H1 (cell line): ENCODE measurements around the gene COQ2. TPM values are rescaled to one million over a fixed set of nuclear protein-coding genes. Genes with fewer than 3 reads are reported as not detected.

Experiments
- ASH2L ChIP-seq: fragments of 200-600, 300-600 bp; sonication (generic); IDR thresholded peaks from one replicate; pipeline ENCODE4 v1.7.1; 2017; ENCODE audit warnings: low read length
- polyA plus RNA-seq, 7 experiments: library from polyadenylated mRNA; depleted of rRNA in 3 of 7; stranded (reverse) in 5 of 7; unstranded in 2 of 7; fragments of >200 nt in 5 of 7; fragments of 200-250 nt in 2 of 7; gene quantifications; 1 replicate in 5 of 7; 2 replicates in 1 of 7; 4 replicates in 1 of 7; pipeline versions ENCODE4 v1.2.1 to v1.2.3, GENCODE V29; 2011 to 2013; ENCODE audit warnings: missing spikeins in 2 of 7, mixed read lengths in 2 of 7
- total RNA-seq: library from RNA; stranded (reverse); fragmentation: NEBNext Ultra II Directional; extraction: Animal tissue kit (Norgen Biotek cat#: 25700); gene quantifications from 2 replicates; pipeline ENCODE4 v1.2.1, GENCODE V29; 2021

COQ2 gene
- total and polyA plus RNA-seq, 2 of the 8 experiments (the other 6 are each of a cell fraction or from before 2014, with no cell fraction given) = 21.5 to 22.9 TPM

DNA sequence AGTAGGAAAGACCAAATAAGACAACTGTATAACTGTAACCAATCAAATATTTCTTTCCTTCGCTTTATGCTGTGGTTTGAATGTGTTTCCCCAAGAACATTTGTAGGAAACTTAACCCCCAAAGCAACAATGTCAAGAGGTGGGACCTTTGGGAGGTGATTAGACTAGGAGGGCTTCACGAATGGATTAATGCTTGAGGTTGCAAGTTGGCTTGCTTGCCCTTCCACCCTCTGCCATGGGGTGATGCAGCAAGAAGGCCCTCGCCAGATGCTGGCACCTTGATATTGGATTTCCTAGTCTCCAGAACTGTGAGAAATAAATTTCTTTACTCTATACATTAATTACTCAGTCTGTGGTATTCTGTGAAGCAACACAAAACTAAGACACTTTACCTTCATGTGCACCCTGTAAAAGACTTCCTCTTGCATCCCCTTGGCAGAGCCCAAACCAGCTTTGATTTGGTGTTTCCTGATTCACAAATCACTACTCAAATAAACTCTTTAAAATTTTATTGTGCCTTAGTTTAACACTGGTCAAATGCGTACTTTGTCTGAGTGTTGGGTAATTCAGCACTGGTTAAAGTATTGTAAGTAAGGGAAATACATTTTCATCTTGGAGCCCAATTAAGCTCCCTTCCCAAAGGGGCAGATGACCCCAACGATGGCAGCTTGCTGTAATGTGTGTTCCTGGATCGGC is 59.9 kb downstream of the COQ2 start (continued):
- TF ChIP-seq ASH2L = no peak
- TF ChIP-seq, all 59 proteins: peak for 0
